ENCODE data around the gene DDX56.
"Not testable (repeated sequence)": the region's sequence is repeated elsewhere in the genome, so short reads cannot be mapped to it uniquely, and the experiment has no call there.

Gene DDX56

DNA sequence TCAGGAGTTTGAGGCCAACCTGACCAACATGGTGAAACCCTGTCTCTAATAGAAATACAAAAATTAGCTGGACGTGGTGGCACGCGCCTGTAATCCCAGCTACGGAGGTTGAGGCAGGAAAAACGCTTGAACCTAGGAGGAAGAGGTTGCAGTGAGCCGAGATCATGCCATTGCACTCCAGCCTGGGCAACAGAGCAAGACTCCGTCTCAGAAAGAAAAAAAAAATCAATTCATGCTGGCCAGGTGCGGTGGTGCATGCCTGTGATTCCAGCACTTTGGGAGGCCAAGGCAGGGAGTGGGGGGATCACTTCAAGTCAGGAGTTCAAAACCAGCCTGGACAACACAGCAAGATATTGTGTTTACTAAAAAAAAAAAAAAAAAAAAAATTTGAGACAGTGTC is 23.5 kb upstream of the DDX56 start:
- not testable (repeated sequence) for FAIRE-seq; DNase-seq (ENCODE audit: insufficient read length, low spot score)

DNA sequence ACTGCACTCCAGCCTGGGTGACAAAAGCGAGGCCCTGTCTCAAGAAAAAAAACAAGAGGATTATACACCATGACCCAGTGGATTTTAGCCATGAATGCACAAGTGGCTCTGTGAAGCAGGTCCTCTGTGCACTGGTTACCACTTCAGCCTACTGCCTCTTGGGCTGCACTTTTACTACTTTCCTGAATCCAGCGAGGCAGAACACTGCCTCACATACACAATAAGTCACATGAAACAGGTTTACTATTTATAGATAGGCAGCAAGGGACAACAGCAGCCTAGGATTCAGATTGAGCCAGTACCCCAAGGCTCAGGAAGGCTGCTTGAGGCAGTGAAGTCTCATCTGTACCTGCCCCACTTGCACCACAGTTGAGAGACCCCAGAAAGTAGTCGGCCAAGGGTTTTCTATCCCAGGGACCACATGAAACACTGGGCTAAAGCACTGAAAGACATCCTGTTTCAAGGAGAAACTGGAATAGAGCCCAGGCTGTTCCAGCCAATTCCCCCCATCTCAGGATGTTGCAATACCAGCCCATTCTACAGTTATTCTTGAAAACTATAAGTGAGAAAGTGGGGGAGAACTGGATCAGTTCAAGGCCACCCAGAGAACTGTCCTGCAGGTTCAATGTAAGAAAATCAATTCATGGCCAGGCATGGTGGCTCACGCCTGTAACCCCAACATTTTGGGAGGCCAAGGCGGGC is 22.4 kb upstream of the DDX56 start:
- FAIRE-seq (no peak), DNase-seq (ENCODE audit: insufficient read length, low spot score) (no peak)

DNA sequence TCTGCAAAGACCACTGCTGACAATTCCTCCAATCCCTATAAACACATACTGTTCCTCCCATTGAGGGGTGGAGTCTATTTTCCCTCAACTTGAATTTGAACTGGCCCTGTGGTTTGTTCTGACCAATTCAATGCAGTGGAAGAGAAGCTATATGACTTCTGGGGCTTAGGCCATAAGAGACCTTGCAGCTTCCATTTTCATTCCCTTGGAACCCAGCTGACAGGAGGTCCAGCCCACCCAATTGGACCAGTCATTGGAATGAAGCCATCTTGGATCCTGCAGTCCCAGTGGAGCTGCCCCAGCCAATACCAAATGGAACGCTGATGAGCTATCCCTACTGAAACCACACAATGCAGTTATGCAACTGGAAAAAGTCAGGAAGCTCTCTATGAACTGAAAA is 17.2 kb upstream of the DDX56 start:
- FAIRE-seq (no peak), DNase-seq (ENCODE audit: insufficient read length, low spot score) (no peak)

DNA sequence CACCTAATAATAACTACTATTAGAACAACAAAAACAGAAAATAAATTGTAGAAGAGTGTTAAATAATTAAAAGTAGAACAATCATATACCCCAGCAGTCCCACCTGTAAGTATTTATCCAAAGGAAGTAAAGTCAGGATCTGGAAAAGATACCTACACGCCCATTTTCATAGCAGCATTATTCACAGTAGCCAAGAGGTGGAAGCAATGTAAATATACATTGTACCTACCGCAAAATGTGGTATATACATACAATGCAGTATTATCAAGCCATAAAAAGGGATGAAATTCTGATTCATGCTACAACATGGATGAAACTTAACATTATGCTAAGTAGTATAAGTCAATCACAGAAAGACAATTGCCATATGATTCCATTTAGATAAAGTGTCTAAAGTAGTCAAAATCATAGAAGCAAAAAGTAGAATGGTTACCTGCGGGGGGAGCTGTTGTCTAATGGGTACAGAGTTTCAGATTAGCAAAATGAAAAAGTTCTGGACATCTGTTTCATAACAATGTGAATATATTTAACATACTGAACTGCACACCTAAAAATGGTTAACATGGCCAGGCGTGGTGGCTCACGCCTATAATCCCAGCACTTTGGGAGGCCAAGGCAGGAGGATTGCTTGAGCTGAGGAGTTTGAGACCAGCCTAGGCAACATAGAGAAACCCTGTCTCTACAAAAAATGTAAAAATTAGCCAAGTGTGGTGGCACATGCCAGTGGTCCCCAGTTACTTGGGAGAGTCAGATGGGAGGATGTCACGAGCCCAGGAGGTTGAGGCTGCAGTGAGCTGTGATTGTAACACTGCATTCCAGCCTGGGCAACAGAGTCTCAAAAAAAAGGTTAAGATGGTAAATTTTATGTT is 14.4 kb upstream of the DDX56 start:
- DNase-seq (ENCODE audit: insufficient read length, low spot score), result no peak
- FAIRE-seq, result peak; percentile 81

DNA sequence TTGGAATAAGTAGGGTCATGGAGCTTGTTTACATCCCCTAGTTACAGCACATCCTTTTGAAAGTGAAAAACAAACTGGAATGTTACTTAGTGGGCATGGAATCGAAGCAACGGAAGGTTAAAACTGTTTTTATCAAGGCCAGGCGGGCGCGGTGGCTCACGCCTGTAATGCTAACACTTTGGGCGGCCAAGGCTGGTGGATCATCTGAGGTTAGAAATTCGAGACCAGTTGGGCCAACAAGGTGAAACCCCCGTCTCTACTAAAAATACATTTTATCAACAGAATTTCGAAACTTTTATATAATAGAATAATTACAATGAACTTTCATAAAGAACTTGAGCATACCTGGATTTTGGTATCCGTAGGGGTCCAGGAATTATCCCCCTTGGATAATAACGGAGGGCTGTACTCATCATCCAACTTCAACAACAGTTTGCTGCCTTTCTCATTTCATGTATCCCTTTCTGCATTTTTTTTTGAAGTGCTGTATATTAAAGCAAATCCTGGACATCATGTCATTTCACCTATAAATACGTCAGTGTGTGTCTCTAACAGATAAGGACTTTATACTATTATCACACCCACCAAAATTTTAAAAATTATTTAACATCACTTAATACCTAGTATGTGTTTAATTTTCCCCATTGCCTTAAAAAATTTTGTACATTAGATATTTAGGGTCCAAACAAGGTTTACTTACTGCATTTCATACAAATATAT is 9.6 kb upstream of the DDX56 start:
- DNase-seq (ENCODE audit: insufficient read length, low spot score), result no peak
- peak; percentile 51 for FAIRE-seq

DNA sequence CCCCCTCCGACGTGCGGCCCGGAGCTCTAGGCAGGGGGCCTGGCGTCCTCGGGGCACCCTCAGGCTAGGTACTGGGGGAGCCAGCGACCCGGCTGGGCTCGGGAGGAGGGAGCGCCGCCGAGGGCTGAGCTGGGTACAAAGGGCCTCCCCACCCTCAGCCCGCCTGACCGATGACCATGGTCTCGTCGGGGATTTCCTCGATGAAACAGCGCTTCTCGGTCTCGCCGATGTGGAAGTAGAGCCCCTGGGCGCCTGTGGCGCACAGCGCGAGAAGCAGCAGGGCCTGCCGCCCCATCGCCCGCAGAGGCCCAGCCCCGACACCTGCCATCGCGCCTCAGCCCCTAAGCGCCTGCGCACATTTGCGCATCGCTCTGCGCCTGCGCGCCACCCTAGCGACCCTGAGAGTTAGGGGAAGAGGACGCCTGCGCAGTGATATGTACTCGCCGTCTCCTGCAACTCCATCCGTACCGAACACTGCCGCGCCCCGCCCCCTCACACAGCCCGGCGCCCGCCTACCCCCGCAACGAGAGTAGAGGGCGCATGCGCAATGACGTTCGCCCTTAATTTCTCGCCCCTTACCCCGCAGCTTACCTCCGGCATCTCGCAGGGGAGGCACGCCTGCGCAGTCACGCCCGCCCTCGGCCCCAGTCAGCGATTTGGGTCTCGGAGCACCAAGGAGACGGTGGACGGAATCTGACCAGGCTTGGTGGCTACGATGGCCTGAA is 8.3 kb upstream of the DDX56 start, which contains the start of gene TMED4:
Gene TMED4 (minus strand): TSS at position 353 of the 725 bp plus-strand sequence. CDS start 25 bp downstream, at position 328.
- DNase-seq (ENCODE audit: insufficient read length, low spot score), result peak; percentile 92
- peak; percentile 97 for FAIRE-seq

DNA sequence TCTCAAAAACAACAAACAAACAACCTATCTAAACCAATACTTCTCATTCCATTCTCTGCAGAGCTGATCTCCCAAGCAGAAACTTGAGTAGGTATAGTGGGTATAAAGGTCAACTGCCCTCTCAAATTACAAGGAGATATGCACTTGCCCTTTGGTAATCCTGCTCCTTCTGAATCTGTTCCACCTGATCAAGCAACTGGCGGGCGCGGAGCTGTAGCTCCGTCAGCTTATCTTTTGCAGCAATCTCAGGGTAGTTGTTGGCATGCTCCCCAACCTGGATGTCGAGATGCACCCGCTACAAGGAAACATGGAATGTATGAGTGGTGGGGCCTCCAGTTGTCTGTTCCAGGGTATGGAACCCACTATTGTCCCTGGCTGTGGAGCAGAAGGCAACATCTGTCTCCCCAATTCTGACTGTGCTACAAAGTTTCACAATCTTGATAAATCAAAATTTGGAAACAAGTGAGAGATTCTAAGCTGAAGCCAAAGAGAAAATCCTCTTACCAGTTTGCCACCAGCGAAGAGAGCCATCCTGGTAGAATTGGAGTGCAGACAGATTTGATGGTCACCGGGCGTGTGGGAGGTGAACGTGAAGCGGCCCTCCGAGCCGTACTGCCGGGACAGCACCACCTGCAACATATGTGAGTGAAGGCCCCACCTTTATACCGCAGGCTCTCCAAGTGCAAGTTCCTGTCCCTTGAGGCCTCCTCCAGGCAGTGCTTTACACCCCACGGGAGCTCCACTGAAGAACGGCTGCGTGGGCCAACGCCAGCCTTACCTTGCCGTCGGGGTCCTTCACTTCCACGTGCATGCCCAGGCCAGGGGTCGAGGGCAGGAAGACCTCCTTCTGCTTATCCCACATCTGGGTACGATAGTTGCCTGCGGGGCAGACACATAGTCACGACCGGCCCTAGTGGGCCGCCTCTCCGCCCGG is 7.5 kb upstream of the DDX56 start:
- FAIRE-seq, result peak; percentile 61
- DNase-seq (ENCODE audit: insufficient read length, low spot score), result no peak

DNA sequence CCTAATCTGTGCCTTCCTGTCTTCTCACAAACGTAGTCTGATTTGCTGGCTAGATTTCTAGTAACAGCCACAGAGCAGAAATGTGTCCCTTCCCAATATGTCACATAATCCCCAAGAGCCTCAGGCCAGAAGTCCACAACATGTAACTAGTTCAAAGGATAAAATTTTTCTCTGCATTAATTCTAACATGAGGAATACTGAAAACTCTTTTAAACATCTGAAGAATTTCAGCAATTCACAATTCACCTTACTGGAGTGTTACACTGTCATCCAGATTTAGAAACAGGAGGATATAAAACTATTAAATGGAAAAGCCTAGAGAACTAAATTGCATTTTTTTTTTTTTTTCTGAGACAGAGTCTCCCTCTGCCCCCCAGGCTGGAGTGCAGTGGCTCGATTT is 2.5 kb upstream of the DDX56 start:
- FAIRE-seq, result no peak
- no peak for DNase-seq (ENCODE audit: insufficient read length, low spot score)

DNA sequence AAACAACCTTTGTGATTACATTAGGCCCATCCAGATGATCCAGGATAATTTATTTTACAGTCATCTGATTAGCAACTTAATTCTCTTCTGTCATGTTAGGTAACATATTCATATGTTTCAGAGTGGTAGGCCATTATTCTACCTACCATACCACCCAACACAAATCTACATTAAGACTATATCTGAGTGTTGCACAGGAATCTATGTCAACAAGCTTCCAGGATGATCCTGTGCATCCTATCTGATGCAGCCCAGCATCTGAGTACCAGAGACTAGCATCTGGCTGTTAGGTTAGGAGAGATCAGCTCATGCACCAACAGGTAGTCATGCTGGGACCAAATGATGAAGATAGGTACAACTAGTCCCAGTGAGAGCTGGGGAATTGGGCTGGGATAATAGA is 1.3 kb upstream of the DDX56 start:
- FAIRE-seq (no peak), DNase-seq (ENCODE audit: insufficient read length, low spot score) (no peak)

DNA sequence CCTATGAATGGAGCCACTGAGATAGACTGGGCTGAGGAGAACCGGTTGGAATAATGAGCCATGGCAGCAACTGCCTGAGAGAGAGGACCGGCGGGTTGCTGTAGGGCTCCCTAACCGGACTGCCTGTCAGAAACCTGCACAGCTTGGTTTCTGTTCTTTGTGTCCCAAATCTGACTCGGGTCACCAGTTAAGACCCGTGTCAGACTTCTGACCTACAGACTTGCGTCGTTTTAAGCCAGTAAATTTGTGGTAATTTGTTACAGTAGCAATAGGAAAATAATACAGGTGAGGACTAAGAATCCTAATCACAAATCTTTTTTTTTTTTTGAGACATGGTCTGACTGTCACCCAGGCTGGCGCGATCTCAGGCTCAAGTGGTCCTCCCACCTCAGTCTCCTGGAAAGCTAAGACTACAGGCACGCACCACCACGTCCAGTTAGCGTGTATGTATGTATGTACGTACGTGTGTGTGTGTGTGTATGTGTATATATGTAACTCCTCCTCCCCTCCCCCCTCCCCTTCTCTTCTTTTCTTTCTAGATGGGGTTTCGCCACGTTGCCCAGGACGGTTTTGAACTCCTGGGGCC is 672 bp upstream of the DDX56 start:
- FAIRE-seq, result no peak

DNA sequence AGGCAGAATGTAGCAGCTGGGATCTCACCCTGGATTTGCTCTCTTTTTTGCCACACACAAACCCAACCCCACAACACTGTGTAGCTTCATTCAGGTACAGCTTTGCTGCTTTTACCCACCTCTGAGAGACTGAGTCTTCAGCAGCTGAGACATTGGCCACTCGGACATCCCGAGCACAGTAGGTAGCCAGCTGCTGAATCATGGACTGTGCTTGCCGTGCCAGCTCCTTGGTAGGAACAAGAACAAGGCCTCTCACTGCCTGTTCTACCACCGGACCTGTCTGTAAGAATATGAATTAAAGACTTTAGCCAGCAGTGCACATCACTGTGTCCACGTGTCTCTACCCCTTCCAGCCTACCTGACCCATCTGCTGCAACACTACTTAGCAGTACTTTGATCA is 937 bp downstream of the DDX56 start:
- no peak for FAIRE-seq
- no peak for DNase-seq (ENCODE audit: insufficient read length, low spot score)

More for the DNA sequence above, 672 bp upstream of the DDX56 start:
- no peak for DNase-seq (ENCODE audit: insufficient read length, low spot score)

DNA sequence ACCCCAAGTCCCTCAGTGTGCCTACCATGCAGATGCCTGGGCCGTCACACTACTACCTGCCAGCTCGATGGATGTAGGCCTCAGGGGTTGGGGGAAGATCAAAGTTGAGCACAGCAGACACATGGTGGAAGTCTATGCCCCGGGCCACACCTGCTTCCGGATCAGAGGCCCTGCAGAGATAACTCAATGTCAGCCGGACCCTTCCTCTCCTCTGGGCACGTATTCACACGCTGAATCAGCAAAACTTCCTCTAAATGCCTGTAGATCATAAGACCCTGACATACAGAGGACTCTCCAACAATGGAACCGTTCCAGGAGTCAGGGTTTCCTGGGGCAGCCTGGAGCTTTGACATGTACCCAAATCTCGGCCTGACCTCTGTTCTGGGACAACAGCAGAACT is 3.7 kb downstream of the DDX56 start:
- DNase-seq (ENCODE audit: insufficient read length, low spot score) (no peak), FAIRE-seq (no peak)

DNA sequence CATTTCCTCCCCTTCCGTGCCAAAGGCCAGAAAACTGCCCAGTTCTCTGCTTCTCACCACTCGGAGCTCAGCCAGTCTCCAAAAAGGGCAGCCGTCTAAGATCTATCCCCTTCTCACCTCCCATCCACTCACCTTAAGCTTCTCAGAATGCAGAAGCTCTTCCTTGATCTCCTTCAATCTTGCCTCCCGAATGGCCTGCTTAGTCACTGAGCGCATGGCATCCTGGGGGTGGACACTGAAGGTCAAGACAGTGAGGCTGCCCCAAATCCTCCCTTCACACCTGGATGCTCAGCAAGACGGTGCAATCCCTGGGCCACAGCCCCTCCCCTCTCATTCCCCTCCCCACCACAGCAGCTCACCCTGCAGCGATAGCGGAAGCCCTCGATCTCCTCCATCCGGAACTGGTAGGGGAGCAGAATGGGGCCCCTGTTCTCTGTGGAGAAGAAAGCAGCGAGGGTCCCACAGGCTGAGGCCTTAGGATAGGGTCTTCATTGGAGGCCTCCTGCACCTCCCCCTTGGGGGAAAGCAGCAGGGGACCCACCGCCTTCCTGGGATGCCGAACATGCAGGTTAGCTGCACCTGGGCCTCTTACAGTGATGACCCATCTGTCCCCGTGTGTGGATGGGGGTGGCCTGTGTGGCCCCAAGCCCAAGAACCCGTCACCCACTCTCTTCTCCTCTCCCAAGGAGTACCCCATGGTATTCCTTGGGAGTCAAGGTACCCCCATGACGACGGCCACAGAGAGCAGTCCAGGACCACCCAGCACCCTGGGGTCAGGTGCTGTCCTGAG is 4.7 kb downstream of the DDX56 start:
- FAIRE-seq (no peak), DNase-seq (ENCODE audit: insufficient read length, low spot score) (no peak)

DNA sequence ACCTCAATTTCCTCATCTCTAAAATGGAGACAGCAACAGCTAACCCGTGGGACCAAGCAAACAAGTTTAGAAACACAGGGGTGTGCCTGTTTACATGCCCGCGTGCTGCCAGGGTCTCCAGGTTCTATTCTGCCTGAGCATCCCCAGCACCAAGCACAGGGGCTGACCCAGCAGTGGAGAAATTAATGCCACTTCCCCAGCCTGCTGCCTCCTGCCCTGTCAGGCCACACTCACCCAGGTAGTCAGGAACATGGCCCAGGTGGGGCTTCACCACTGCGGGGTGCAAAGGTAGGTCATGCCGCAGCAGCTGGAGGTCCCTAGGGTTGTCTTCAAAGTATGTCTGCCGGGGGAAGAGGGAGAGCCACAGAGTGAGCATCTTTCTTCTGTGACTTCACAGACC is 5.8 kb downstream of the DDX56 start:
- DNase-seq (ENCODE audit: insufficient read length, low spot score) (no peak), FAIRE-seq (no peak)

DNA sequence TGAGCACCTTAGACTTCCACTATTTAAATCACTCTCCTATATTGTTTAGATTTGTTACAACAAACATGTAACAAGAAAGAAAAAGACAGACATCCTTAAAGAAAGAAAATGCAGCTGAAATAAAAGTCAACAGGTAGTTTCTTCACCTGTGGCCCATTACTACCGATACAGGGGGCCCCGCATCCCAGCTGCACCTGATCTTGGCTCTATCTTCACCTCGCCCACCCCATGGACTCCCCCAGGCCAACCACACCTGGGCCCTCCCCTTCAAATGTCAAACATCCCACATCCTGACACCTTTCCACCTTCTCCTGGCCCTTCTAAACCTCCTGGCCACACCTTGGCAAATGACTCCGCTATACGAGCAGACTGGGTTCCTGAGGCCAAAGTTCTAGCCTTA is 7.0 kb downstream of the DDX56 start:
- FAIRE-seq, result no peak
- no peak for DNase-seq (ENCODE audit: insufficient read length, low spot score)

DNA sequence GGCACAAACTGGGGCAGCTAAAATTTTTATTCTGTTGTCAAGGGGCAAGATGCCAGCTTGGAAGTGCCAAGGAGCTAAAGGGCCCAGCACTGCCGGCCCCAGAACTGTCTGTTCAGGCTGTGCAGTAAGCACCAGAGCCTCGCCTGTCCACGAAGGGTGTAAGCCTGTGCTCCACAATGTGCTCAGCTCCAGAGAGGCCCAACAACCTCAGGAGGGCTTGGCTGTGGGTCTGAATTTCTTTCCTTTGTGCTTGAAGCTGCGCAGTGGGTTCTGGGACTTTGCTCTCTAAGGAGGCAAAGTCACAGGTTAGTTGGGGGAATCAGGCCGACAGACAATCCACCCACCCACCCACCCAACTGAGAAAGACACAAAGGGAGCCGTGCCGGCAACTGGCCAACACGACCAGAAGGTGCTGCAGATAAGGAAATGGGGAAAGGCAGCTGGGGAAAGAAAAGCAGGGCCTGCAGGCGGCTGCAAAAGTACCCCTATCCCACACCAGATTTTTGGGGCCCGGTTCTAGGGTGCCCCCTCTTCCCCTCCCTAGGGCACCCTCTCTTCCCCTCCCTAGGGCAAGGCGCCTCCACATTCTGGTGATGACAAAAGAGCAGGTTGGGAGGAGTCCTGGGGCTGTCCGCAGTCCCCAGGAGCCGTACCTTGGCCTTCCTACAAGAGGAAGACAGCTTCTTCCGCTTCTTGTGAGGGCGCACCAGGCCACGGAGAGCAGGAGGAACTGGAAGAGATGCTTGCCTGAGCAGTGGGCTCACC is 7.7 kb downstream of the DDX56 start:
- FAIRE-seq (no peak), DNase-seq (ENCODE audit: insufficient read length, low spot score) (no peak)

DNA sequence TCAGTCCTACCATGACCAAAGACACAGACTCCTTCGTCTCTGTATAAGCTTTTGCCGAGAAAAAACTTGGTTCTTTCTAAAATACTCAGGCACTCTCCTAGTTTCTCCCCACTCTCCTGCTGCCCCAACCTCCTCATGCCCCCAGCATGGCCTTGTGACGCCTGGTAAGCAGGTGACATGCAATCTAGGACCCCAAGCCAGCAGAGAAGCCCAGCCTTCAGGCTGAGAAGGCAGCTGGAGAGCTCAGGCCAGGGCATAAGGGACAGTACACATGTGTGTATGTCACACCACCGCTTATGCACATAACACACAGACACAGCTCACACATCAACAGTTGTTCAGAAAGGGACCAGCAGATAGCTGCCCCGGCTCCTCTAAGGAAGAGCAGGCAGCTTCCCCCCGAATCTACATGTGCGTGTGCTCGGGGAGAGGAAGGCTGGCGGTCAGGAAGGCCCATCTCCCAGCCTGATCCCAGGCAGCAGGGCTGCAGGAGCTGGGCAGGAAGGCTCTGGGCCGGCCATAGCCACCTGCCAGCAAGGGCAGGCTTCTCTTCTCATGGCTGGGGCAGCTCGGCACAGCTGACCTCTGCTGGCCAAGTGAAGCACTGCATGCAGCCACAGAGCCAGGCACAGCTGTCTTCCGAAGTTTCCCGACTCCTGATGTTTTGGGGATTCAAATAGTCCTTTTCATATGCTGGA is 8.5 kb downstream of the DDX56 start:
- peak; percentile 45 for DNase-seq (ENCODE audit: insufficient read length, low spot score)
- FAIRE-seq, result peak; percentile 66

Measured in GM19239 (cell line).